Activated CD4-positive, alpha-beta T cell treated with anti-CD3 and anti-CD28 coated beads for 36 hours (primary cell): ENCODE measurements around the gene AHCYL2. TPM values are rescaled to one million over a fixed set of nuclear protein-coding genes. Genes with fewer than 3 reads are reported as not detected.
"Not testable (repeated sequence)": the region's sequence is repeated elsewhere in the genome, so short reads cannot be mapped to it uniquely, and the experiment has no call there.

Experiments
- ATAC-seq: fragments of 200-7000 bp; cut with Tn5 transposase; one replicate; pipeline ENCODE4 v1.10.0; 2021; ENCODE audit warnings: mild to moderate bottlenecking, moderate library complexity
- CTCF ChIA-PET: fragments of 350-600 bp; sonication (Branson Sonifier 250); formaldehyde crosslinking; loops from one replicate; lab custom pipeline; 2021; ENCODE audit warnings: antibody characterized with exemption; lab: Charles Lee
- POLR2A ChIA-PET: fragments of 350-600 bp; sonication (Branson Sonifier 250); formaldehyde crosslinking; loops from one replicate; lab custom pipeline; 2021; ENCODE audit warnings: antibody characterized with exemption, inconsistent platforms; lab: Charles Lee
- DNase-seq: peaks from one replicate; pipeline ENCODE4 v3.0.0-alpha.2; 2020
- H3K27ac Mint-ChIP-seq: one replicate; pipeline ENCODE4 v1.8.0; 2021; ENCODE audit warnings: mixed read lengths
- H3K27me3 Mint-ChIP-seq: one replicate; pipeline ENCODE4 v1.8.0; 2021; ENCODE audit warnings: mixed read lengths
- H3K36me3 Mint-ChIP-seq: one replicate; pipeline ENCODE4 v1.8.0; 2021; ENCODE audit warnings: low read depth, mixed read lengths
- H3K4me1 Mint-ChIP-seq: one replicate; pipeline ENCODE4 v1.8.0; 2021; ENCODE audit warnings: mixed read lengths
- H3K4me3 Mint-ChIP-seq: one replicate; pipeline ENCODE4 v1.8.0; 2021; ENCODE audit warnings: mild to moderate bottlenecking, moderate library complexity, mixed read lengths
- H3K9me3 Mint-ChIP-seq: one replicate; pipeline ENCODE4 v1.8.0; 2021; ENCODE audit warnings: low read depth, mixed read lengths
- intact Hi-C, 2 experiments: fragments of 100-400 bp; cut with DNase I in 1 of 2; cut with micrococcal nuclease in 1 of 2; formaldehyde crosslinking; loops; one replicate each; pipeline versions ENCODE4 v1.14.2 to v1.15.1; 2022 to 2024; cut with DNase I, micrococcal nuclease
- total RNA-seq, 2 experiments: library from RNA; stranded (reverse); gene quantifications; one replicate each; pipeline ENCODE4 v1.2.3, GENCODE V29; 2021

Gene AHCYL2
- total RNA-seq, 2 experiments from 2014 or later, result 14.1 to 14.9 TPM

DNA sequence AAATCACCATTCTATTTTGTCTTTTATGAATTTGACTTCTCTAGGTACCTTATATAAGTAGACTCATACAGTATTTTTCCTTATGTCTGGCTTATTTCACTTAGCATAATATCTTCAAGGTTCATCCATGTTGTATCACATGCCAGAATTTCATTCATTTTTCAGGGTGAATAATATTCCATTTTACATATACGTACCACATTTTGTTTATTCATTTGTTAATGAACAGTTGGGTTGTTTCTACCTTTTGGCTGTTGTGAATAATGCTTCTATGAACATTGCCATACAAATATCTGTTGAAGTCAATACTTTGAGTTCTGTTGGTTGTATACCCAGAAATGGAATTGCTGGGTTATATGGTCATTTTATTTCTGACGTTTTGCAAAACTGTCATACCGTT lies 20.7 kb downstream of the AHCYL2 start:
- no peak for DNase-seq
- CTCF ChIA-PET, result no interaction called here
- H3K36me3 Mint-ChIP-seq, result peaks cover 9% of the 10 kb centered on the region

DNA sequence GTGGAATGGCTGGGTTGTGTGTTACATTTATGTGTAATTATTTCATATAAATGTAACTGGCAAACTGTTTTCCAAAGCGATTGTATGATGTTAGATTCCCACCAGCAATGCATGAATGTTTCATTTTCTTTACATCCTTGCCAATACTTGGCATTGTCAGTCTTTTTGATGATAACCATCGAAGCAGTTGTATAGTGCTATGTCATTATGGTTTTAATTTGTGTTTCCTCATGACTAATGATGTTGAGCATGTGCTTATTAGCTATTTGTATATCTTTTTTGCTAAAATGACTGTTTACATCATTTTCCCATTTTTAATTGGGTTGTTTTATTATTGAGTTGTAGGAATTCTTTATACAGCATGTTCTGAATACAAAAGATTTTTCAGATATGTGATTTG lies 22.3 kb downstream of the AHCYL2 start:
- H3K27ac Mint-ChIP-seq, result no peak overlapping the region
- peaks cover 3% of the 10 kb centered on the region for H3K9me3 Mint-ChIP-seq
- H3K36me3 Mint-ChIP-seq, result peaks cover 9% of the 10 kb centered on the region
- intact Hi-C loops, result no loop called here
- ChIA-PET POLR2A (interaction anchor here (0.6 kb wide), 1 partner anchor 764 kb away, joined by 3 read pairs; no protein-coding TSS in a partner anchor), CTCF (interaction anchor here (0.6 to 2.9 kb wide), 7 partner anchors 13 to 397 kb away, joined by 3 to 10 read pairs (median 3); no protein-coding TSS in a partner anchor)
- DNase-seq (no peak), ATAC-seq (no peak)
- H3K4me3 Mint-ChIP-seq, result no peak overlapping the region
- no peaks in the 10 kb centered on the region for H3K27me3 Mint-ChIP-seq
- H3K4me1 Mint-ChIP-seq, result peaks cover 2% of the 10 kb centered on the region

More for the DNA sequence above, 20.7 kb downstream of the AHCYL2 start:
- no peak for ATAC-seq
- intact Hi-C loops, result loop anchor here in 1 of 2 experiments (2.0 kb wide), 1 partner anchor 21 kb away; no protein-coding TSS in a partner anchor
- H3K4me1 Mint-ChIP-seq, result no peaks in the 10 kb centered on the region
- no peak overlapping the region for H3K27ac Mint-ChIP-seq
- no peaks in the 10 kb centered on the region for H3K27me3 Mint-ChIP-seq
- no peak overlapping the region for H3K4me3 Mint-ChIP-seq
- POLR2A ChIA-PET, result no interaction called here
- H3K9me3 Mint-ChIP-seq, result peaks cover 3% of the 10 kb centered on the region

DNA sequence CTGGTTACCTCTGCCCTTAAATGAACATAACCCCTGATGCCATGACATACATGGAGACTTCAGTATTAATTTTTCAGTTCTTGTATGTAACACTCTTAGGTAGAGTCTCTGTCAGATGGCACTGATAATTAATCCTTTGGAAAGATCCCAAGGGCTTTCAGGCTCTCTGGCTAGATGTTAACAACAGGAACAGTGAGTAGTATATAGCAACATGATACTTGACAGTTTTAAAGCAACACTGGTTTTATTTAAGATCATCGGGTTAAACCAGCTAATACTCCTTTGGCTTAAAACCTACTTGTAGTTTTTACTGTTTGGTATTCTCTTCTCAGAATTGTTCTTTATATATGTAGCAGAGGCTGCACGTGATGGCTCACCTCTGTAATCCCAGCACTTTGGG lies 27.3 kb downstream of the AHCYL2 start:
- ChIA-PET POLR2A (no interaction called here), CTCF (interaction anchor here (0.7 to 1.6 kb wide), 2 partner anchors 11 to 20 kb away, joined by 3 to 4 read pairs; no protein-coding TSS in a partner anchor)
- no peaks in the 10 kb centered on the region for H3K27me3 Mint-ChIP-seq
- ATAC-seq (no peak), DNase-seq (no peak)
- no peak overlapping the region for H3K27ac Mint-ChIP-seq
- H3K9me3 Mint-ChIP-seq, result no peaks in the 10 kb centered on the region
- intact Hi-C loops, result no loop called here
- H3K4me1 Mint-ChIP-seq, result peaks cover 2% of the 10 kb centered on the region
- no peaks in the 10 kb centered on the region for H3K36me3 Mint-ChIP-seq
- H3K4me3 Mint-ChIP-seq, result no peak overlapping the region

DNA sequence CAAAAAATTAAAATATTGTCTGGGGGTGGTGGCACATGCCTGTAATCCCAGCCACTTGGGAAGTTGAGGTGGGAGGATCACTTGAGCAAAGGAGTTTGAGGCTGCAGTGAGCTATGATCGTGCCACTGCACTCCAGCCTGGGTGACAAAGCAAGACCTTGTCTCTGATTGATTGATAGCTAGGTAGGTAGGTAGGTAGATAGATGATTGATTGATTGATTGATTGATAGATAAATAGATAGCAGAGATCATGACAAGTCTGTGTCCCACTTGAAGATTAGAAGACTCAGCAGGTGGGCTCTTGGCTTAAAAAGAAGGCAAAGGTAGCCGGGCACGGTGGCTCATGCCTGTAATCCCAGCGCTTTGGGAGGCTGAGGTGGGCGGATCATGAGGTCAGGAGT lies 27.8 kb downstream of the AHCYL2 start:
- H3K27me3 Mint-ChIP-seq, H3K36me3 Mint-ChIP-seq, H3K4me3 Mint-ChIP-seq, ATAC-seq, H3K27ac Mint-ChIP-seq, intact Hi-C loops, H3K4me1 Mint-ChIP-seq, POLR2A ChIA-PET, H3K9me3 Mint-ChIP-seq, DNase-seq: not testable (repeated sequence)
- CTCF ChIA-PET, result interaction anchor here (3.0 kb wide), 1 partner anchor 34 kb away, joined by 13 read pairs; no protein-coding TSS in a partner anchor

DNA sequence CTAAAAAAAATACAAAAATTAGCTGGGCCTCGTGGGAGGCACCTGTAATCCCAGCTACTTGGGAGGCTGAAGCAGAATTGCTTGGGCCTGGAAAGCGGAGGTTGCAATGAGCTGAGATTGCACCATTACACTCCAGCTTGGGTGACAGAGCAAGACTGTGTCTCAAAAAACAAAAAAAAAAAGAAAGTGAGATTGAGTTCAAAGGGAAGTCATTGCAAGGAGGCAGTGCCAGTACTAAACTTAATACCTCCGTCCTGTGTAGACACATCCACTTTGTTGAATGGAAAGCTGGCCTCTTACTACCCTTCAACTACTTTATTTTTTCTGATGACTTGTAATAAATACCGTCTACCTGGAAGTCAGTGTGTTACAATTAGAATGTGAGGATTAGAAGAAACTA lies 31.0 kb downstream of the AHCYL2 start:
- Mint-ChIP-seq H3K27ac (no peak overlapping the region), H3K4me1 (peaks cover 17% of the 10 kb centered on the region), H3K9me3 (no peaks in the 10 kb centered on the region), H3K4me3 (no peak overlapping the region), H3K36me3 (no peaks in the 10 kb centered on the region), H3K27me3 (no peaks in the 10 kb centered on the region)
- DNase-seq (no peak), ATAC-seq (no peak)
- POLR2A ChIA-PET, result no interaction called here
- CTCF ChIA-PET, result interaction anchor here (0.8 to 1.6 kb wide), 3 partner anchors 15 to 92 kb away, joined by 3 to 6 read pairs (median 3); no protein-coding TSS in a partner anchor
- intact Hi-C loops, result no loop called here

DNA sequence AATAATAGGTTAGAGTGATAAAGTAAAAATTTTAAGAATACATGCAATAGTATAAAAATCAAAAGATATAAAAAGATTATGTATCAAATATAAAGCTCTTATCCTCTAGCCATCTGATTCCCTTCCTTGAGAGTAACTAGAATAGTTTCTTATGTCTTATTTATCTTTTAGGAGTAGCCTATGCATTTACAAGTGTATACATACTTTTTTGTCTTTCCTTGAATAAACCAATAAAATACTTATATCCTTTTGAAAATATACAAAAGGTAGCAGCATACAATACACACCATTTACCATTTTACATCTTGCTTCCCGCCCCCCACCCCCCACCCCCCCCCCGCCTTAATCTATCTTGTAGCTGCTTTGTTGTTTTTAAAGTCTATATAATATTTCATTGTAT lies 31.4 kb downstream of the AHCYL2 start:
- H3K27me3 Mint-ChIP-seq, result no peaks in the 10 kb centered on the region
- ChIA-PET POLR2A (interaction anchor here (0.6 kb wide), 1 partner anchor 237 kb away, joined by 3 read pairs; no protein-coding TSS in a partner anchor), CTCF (interaction anchor here (0.6 to 1.6 kb wide), 5 partner anchors 8 to 93 kb away, joined by 3 to 8 read pairs (median 3); no protein-coding TSS in a partner anchor)
- no peak for ATAC-seq
- no peaks in the 10 kb centered on the region for H3K9me3 Mint-ChIP-seq
- intact Hi-C loops, result no loop called here
- no peak for DNase-seq
- no peaks in the 10 kb centered on the region for H3K36me3 Mint-ChIP-seq
- no peak overlapping the region for H3K27ac Mint-ChIP-seq
- peaks cover 17% of the 10 kb centered on the region for H3K4me1 Mint-ChIP-seq
- no peak overlapping the region for H3K4me3 Mint-ChIP-seq

DNA sequence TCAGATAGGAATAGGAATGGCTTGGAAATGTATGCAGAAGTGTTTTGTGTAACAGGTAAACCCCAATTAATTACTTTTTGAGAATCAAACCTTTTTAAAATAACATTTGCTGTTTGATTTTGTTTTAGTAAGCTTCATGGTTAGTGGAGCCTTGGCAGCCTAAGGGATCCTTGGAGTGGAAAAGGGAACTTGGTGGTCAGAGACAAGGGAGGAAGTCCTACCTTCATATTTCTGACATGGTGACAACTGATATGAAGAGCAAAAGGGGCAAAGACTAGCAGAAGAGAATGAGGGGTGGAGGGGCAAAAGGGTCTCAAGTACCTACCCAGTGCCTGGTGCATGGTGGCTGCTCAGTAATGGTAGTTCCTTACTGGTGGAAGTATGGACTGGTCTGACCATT lies 32.3 kb downstream of the AHCYL2 start:
- Mint-ChIP-seq H3K4me3 (no peak overlapping the region), H3K9me3 (no peaks in the 10 kb centered on the region), H3K27me3 (no peaks in the 10 kb centered on the region), H3K4me1 (peaks cover 23% of the 10 kb centered on the region), H3K36me3 (no peaks in the 10 kb centered on the region), H3K27ac (no peak overlapping the region)
- DNase-seq (no peak), ATAC-seq (no peak)
- intact Hi-C loops, result no loop called here
- ChIA-PET CTCF (interaction anchor here (0.6 to 1.2 kb wide), 2 partner anchors 13 to 15 kb away, joined by 3 to 8 read pairs; no protein-coding TSS in a partner anchor), POLR2A (interaction anchor here (0.6 kb wide), 1 partner anchor 238 kb away, joined by 3 read pairs; no protein-coding TSS in a partner anchor)

DNA sequence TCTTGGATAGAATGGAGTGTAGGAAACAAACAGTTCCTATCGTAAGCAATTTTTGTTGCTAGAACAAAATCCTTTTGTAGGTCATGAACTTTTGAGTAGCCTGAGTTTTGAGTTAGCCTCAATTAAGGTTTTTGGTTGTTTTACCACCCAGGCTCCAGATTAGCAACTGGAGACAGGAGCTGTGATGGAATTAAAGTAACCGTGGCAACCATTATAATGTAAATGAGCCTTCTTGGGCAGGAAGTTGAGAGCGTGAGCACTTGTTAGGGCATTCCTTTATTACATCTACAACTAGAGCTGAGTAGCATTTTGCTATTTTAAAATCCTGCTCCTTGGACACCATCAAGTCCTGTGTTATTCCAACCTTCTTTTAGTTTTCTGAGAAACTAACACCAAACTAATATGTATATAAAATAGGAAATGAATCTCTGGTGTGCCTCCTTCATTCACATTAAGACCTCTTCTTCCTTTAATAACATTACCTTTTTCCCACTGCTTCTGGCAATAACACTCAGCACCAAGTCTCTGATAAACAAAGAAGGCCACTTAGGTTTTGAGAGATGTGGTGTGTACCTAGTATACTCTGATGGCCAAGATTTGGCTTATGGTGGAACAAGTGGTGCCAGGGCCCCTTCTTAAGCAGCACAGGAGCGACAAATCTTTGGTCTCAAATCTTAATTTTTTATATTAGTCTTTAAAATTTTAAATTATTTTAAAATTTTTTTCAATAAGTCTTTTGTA lies 34.0 kb downstream of the AHCYL2 start:
- POLR2A ChIA-PET, result no interaction called here
- peak; percentile 51 for ATAC-seq
- H3K4me1 Mint-ChIP-seq, result peaks cover 30% of the 10 kb centered on the region

DNA sequence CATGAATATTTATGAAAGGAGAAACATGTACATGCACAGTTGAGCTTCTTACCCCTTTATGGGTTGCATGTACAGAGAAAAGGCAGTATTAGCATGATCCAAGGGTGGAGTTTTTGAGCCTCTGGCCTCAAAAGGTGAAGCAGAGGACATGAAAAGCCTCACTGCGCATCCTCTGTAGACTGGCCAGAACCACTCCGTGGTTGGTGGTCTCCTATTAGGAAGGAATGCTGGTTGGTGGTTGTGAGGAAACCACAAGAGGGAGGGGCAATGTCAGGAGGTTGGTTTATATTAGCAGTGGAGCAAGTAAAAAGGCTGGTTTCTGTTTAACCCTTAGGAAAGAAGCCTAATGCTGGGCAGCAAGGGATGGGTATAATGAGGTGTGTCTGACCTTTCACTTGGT lies 37.5 kb downstream of the AHCYL2 start:
- Mint-ChIP-seq H3K27me3 (no peaks in the 10 kb centered on the region), H3K36me3 (no peaks in the 10 kb centered on the region), H3K4me3 (no peak overlapping the region), H3K27ac (no peak overlapping the region), H3K4me1 (peaks cover 30% of the 10 kb centered on the region), H3K9me3 (no peaks in the 10 kb centered on the region)
- DNase-seq, result no peak
- CTCF ChIA-PET, result interaction anchor here (0.7 to 5.8 kb wide), 8 partner anchors 9 to 112 kb away, joined by 3 to 41 read pairs (median 7); no protein-coding TSS in a partner anchor
- POLR2A ChIA-PET, result no interaction called here
- no peak for ATAC-seq
- intact Hi-C loops, result no loop called here

More for the DNA sequence above, 34.0 kb downstream of the AHCYL2 start:
- CTCF ChIA-PET, result interaction anchor here (5.8 kb wide), 1 partner anchor 12 kb away, joined by 41 read pairs; no protein-coding TSS in a partner anchor
- DNase-seq, result no peak
- no peaks in the 10 kb centered on the region for H3K36me3 Mint-ChIP-seq
- no peaks in the 10 kb centered on the region for H3K27me3 Mint-ChIP-seq
- H3K27ac Mint-ChIP-seq, result no peak overlapping the region
- no peaks in the 10 kb centered on the region for H3K9me3 Mint-ChIP-seq
- H3K4me3 Mint-ChIP-seq, result no peak overlapping the region
- intact Hi-C loops, result no loop called here

DNA sequence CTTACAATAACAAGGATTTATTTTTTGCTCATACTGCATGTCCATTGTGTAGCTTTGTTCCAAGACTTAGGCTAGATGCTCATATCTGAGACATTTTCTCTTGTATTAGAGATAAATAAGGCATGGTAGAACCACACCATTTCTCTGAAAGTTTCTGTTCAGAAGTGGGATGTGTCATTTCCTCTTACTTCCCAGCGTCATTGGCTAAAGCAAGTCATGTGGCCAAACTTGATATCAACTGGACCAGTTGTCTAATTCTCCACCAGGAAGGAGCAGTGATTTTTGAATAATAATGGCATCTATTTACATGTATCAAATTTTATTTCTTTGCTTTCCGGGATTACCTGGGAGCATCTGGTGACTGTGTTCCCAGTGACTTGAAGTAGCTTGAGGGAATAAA lies 38.3 kb downstream of the AHCYL2 start:
- Mint-ChIP-seq H3K9me3 (no peaks in the 10 kb centered on the region), H3K27ac (no peak overlapping the region), H3K4me3 (no peak overlapping the region), H3K4me1 (peaks cover 33% of the 10 kb centered on the region), H3K36me3 (no peaks in the 10 kb centered on the region), H3K27me3 (no peaks in the 10 kb centered on the region)
- ChIA-PET CTCF (interaction anchor here (1.0 to 5.8 kb wide), 7 partner anchors 8 to 99 kb away, joined by 3 to 41 read pairs (median 7); no protein-coding TSS in a partner anchor), POLR2A (no interaction called here)
- intact Hi-C loops, result no loop called here
- no peak for DNase-seq
- peak; percentile 63 for ATAC-seq

DNA sequence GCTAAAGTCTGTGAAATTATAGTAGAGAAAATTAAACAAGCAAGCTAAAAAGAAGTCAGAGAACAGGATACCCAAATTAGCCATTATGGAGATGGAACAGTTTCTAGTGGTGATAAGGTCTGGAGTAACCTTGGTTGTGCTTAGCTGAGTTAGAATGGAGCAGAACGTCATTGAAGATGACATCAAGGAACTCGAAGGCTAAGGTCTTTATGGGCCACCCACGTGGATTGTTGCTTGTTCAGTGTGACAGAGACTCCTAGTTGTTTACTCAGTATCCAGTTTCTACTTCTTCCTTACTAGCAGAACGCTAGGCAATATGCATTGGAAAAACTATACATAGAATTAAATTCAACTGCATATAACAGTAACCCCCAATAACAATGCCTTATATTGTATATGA lies 39.7 kb downstream of the AHCYL2 start:
- no peaks in the 10 kb centered on the region for H3K9me3 Mint-ChIP-seq
- ChIA-PET POLR2A (no interaction called here), CTCF (interaction anchor here (1.3 to 5.8 kb wide), 3 partner anchors 7 to 52 kb away, joined by 4 to 41 read pairs (median 39); no protein-coding TSS in a partner anchor)
- H3K27ac Mint-ChIP-seq, result no peak overlapping the region
- no peak for DNase-seq
- no peak overlapping the region for H3K4me3 Mint-ChIP-seq
- no peaks in the 10 kb centered on the region for H3K27me3 Mint-ChIP-seq
- ATAC-seq, result no peak
- H3K4me1 Mint-ChIP-seq, result peaks cover 23% of the 10 kb centered on the region
- intact Hi-C loops, result no loop called here
- H3K36me3 Mint-ChIP-seq, result no peaks in the 10 kb centered on the region
